ENCODE measurements around the gene EXOC7.
"Not testable (repeated sequence)": the region's sequence is repeated elsewhere in the genome, so short reads cannot be mapped to it uniquely, and the experiment has no call there.

EXOC7 gene

DNA sequence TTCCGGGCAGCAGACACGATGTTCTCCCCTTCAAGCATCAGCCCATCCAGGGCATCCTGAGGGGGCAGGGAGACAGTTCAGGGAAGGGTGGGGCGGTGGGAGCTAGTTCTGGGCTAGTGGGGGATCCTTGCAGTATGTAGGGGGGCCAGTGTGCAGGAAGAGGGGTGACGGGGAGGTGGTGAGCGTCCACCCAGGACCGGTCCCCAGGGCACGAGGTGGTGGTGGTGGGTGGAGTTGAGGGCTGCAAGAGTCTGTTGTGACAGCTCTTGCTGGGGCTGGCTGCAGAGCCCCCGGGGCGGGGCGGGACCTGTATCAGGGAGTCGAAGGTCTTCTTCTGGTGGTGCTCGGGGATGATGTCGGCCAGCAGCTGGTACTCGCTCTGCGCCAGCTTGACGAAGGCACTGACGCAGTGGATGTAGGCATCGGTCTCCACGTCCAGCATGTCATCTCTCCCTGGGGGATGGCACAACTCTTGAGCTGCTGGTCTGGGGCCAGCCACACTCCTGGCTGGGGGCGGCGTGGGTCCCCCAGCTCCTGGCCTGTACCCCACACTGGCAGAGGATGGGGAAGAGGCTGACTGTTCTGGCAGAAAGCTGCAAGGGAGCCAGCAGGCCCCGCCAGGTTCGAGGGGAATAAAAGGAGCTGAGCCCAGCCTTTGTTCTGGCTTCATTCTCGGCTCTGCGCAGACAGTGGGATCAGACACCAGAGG lies 14.6 kb downstream of the EXOC7 start:
- DNase-seq (ENCODE audit: low spot score) = no peak

DNA sequence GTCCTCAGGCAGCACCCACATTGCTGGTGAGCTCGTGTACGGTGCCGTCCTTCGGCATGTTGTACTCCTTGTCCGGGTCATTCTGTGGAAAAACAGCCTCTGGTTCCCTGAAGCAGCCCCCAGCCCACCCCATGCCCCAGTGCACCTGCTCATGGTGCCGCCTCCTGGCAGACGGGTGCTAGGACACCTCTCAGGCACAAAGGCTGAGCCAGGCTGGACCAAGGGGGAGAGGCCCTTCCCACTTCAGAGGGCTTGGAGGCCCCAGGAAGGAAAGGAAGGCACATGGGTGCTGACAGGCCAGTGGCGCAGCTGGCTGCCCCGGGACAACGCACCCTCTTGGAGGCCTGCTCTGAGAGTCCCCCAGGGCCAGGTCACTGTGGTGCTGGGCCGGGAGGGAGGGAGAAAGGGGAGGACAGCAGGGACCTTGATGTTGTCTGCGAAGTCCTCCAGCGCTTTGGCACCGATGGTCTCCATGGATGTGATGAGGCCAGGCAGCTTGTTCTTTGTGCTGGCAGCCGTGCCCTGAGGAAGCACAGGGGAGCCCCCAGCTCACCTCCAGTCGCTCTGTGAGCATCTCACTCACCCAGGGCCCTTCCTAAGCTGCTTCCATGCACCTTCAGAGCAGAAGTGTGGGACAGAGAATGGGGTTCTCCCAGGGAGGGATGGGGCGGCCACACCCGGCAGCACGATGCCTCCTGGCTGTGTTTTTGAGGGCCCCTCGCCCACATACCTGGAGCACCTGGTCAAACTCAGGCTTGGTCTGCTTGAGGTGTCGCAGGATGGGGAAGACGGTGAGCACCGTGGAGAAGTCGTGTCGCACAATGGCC lies 15.3 kb downstream of the EXOC7 start:
- DNase-seq (ENCODE audit: low spot score) = no peak

DNA sequence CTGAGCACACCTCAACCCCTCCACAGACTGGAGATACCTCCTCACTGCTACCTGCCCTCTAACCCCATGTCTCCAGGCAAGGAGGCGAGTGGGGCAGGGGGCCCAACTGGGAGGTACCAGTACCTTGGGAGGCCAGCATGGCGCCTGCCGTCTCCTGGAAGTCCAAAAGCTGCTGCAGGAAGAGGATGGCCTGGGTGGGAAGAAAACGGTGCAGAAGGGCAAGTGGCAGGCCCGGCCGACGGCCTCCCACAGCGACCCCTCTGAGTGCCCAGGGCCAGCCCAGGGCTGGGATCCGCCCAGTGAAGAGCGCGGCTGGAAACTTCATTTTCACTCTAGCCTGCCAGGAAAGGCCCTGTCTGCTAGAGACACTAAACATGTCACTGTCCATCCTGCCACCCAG lies 16.1 kb downstream of the EXOC7 start:
- no peak for DNase-seq (ENCODE audit: low spot score)

DNA sequence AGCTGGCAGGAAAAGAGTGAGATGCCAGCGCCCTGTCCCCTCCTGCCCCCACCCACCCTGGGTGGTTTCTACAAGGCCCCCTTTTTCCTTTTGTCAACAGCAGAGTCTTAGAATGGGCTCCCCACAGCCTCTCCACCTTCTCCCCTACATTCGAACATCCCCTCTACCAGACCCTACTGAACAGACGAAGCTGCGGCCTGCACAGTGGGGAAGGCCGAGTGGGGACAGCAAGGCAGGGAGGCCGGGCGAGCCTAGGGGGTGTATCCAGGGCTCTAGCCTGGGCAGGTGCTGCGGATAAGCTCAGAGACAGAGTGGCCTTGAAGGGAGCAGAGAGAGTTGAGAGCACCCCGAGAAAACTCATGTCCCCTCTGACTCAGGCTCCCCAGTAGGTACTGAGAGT lies 17.2 kb downstream of the EXOC7 start:
- no peak for DNase-seq (ENCODE audit: low spot score)

DNA sequence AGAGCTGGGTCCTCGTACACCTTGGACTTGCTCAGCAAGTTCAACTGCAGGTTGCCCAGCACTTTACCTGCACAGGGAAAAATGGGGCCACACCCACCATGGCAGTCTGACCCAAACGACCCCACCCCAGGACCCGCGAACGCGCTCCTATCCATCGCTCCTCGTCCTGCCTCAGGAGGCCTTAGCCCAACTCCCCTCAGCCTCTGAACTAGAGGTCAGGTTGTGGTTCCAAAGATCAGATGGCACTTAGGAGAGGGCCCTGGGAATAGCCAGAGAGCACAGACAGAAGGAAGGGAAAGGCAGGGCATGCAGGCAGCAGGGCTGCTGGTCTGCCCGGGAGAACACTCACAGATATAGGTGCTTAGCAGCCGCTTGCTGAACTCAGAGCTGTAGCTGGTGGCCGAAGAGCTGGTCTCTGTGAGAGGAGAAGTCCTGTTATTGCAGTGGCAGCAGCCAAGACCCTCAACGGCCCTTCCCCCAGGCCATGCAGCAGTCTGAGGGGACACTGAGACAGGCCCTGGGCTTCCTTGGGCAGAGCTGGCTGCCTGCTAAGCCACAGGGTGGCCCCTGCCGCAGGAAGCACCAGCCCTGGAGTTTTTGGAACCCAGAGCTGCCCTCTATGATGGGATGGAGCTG lies 17.7 kb downstream of the EXOC7 start:
- DNase-seq (ENCODE audit: low spot score) = no peak

DNA sequence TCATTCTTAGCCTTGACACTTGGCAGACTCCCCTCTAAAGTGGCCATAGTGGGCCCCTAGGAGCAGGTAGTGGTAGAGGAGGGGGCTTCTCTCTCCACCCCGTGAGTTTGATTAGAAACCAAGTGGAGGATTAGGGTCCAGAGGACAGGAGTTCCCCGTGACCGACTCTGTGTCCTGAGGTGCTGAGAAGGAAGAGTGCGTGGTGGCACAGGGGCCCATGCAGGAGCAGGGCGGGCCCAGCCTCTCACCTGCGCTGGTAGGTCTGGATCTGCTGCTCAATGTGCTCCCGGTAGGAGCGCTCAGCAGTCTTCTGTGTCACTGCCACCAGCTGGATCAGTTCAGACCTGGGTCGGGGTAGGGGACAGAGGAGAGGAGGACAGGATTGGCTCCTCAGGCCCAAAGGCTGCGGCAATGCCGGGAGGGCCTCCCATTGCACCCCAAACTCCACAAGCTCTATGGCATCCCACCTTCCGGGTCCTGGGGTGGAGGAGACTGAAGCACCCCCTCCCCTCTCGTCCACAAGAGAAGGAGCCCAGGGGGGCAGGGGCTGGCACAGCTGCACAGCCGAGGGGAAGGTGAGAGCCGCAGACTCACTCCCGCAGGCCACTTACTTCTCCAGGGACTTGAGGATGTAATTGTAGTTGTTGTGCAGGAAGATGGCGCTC lies 18.4 kb downstream of the EXOC7 start:
- no peak for DNase-seq (ENCODE audit: low spot score)

DNA sequence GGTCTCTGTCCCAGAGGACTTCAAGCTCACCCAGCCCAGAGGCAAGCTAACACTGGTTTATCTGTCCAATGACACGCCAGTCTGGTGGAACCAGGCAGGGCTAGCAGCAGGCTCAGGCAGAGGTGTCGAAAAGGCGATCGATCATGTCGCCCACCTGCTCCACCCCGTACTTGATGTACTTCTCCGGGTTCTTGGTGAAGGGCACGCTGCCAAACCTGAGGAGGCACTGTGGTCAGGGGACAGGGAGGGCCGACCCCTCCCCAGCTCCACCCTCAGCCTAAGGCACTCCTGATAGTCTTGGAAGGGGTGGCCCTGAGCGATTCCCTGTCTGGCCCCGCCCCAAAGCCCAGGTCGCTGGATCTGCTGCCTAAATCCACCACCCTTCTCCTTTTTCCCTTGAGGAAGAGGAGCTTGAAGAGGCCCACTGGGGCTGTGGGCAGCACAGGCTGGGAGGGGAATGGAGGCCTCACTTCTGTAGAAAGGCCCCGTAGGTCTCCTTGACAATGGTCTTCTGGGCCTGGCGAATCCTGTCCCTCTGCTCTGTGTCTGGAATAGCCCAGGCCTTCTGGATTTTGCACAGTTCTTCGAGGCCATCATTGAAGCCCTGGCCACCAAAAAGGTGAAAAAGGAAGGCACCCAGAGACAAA lies 19.9 kb downstream of the EXOC7 start:
- no peak for DNase-seq (ENCODE audit: low spot score)

DNA sequence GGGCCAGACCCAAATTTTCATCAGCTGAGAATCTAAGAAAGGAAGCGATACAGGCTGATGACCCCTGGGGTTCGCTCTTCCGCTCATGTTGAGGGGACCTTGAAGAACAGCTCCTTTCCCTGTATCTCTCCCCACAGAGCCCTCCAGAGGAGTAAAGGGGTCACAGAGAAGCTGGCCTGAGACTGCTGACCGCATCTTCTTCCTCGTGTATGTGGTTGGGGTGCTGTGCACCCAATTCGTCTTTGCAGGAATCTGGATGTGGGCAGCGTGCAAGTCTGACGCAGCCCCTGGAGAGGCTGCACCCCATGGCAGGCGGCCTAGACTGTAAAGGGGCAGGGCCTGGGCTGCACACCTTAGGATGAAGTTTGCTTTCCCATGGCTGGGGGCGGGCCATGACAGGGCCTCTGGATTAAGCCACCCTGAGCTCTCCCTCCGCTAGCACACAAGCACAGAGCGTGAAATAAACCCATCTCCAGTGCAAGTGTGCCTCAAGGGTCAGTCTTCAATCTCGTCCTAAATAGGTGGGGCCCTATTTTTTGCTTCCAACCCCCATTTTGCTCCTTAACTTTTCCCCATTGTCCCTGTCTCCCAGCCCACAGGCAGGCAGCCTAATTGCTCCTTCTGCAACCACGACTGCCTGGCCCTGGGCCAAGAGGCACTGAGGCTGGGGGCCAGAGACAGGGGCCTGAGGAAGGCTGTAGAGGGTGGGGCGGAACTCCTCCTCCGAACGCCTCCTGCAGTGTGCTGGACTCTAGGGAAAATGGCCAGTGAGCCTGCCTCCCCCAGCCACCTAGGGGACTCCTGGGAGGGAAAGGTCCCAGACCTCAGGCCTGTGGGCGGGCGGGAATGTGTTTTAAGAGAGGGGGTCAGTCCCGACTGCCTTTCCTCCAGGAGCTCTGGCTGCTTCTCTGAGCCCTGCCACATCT lies 21.0 kb downstream of the EXOC7 start:
- no peak for DNase-seq (ENCODE audit: low spot score)

DNA sequence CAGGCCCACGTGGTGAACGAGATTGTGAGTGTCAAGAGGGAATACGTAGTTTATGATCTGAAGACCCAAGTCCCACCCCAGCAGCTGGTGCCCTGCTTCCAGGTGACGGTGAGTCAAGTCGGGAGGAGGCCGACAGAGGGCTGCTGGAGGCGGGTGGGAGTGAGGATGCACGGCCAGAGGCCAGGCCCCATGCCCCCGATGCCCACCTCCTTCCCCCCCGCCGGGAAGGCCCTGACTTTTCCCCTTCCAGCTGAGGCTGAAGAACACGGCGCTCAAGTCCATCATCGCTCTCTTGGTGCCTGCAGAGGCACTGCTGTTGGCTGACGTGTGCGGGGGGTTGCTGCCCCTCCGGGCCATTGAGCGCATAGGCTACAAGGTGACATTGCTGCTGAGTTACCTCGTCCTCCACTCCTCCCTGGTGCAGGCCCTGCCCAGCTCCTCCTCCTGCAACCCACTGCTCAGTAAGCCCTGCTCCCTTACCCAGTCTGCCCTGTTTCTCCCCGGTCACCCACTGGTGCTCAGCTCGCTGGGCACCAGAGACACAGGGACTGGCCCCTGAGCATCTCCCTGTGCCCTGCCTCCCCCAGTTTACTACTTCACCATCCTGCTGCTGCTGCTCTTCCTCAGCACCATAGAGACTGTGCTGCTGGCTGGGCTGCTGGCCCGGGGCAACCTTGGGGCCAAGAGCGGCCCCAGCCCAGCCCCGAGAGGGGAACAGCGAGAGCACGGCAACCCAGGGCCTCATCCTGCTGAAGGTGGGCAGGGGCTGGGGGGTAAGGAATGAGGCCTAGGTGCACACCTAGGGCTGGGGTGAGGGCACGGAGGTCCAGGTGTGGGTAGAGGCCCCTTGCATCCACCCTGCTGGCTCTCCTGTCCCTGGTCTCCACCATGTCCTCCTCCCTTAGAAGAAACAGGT lies 22.0 kb downstream of the EXOC7 start:
- DNase-seq (ENCODE audit: low spot score) = no peak

DNA sequence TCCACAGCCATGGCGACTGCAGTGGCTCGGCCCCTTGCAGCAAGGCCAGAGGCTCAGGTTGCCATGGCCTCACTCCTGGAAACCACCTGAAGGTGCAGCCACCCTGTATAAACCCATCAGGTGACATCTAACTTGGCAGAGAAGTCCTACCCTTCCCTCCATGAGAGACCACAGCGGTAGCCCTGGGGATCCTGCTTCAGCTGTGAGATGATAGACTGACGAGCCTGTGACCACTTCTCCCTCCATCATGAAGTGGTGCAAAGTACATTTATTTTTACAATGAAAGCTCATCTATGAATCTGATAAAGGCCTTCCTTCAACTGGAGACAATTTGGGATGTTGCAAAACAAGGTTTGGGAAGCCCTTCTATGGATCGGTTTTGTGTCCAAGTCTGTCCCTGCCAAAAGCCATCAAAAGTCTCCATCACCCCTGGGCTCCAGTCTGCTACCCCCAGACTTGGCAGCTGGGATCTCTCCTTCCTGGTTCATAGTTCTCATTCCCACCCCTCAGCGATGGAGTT lies 22.8 kb downstream of the EXOC7 start:
- no peak for DNase-seq (ENCODE audit: low spot score)

DNA sequence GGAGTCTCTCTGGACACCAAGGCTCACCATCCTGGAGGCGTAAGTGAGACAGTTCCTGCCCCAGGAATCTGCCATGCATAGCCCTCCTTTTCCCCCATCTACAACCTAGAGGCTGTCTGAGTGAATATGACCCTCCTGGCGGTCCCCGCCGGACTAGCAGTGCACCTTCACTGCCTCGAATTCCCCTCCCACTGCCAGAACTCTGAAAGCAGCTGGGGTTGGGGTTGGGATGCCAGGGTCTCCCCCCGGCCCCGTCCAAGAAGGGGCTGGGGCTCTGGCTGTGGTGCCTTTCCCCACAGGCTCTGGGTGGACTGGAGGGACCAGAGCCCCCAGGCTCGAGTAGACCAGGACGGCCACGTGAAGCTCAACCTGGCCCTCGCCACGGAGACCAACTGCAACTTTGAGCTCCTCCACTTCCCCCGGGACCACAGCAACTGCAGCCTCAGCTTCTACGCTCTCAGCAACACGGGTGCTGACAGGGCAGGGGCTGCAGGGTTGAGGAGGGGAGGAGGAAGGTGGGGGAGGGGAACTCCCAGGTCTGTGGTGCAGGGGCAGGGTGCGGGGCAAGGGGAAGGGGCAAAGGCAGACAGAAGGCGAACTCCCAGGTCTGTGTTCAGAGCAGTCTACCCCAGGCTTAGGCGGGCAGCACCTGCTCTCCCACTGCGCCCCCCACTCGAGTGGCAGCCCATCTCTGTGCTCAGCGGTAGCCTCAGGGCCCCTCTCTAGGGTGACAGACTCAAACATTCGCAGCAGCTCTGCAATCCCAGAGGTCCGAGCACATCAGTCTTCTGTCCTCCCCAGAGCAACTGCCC lies 23.4 kb downstream of the EXOC7 start:
- DNase-seq (ENCODE audit: low spot score) = no peak

DNA sequence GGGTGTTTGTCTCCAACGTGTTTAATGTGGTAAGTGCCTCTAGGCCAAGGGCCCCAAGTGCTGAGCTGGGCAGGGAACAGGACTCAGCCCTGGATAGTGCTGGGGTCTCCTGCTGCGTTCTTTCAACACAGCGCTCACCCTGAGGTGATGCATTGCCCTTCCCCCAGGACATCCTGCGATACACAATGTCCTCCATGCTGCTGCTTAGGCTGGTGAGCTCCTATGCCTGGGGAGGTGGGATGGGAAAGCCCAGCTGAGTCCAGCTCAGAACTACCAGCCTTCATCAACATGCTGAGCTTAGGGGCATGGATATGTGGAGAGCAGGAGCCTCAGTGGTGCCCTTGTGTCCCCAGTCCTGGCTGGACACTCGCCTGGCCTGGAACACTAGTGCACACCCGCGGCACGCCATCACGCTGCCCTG lies 24.0 kb downstream of the EXOC7 start:
- no peak for DNase-seq (ENCODE audit: low spot score)

DNA sequence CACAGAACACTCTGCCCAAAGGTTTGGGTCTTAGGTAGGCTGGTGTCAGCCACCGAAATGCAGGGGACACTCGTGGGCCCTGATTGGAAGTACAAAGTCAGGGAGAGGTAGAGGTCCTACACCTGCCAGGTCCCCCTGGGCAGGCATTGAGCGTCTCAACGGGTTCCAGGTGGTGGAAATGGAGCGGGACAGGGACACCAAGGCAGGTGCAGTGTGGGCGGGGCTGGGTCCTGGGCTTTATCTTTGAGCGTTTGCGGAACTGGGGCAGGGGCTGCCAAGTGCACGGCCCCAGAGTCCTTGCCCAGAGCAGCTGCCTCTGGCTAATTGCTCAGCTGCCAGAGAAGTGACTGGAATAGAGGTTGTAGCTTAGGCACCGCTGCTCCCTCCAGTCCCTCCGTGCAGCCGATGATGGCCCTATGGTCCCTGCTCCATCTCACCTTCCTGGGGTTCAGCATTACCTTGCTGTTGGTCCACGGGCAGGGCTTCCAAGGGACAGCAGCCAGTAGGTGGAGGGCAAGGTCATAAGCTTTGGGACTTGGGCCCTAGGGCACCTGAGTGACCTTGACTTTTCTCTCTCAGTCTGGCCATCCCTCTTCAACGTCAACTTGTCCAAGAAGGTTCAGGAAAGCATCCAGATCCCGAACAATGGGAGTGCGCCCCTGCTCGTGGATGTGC lies 24.6 kb downstream of the EXOC7 start, which contains the start of gene ZACN:
ZACN (plus strand) TSS at position 323 of the 675 bp plus-strand sequence; CDS start at position 406, 83 bp downstream.
- DNase-seq (ENCODE audit: low spot score) = no peak

DNA sequence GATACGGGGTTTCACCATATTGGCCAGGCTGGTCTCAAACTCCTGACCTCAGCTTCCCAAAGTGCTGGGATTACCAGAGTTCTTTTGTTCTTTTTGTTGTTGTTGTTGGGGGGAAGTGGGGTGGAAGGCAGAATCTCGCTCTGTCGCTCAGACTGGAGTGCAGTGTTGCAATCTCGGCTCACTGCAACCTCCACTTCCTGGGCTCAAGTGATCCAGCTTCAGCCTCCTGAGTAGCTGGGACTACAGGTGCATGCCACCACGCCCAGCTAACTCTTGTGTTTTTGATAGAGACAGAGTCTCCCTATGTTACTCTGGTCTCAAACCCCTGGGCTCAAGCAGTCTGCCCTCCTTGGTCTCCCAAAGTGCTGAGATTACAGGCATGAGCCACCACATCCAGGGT lies 25.2 kb downstream of the EXOC7 start:
- DNase-seq (ENCODE audit: low spot score) = not testable (repeated sequence)

DNA sequence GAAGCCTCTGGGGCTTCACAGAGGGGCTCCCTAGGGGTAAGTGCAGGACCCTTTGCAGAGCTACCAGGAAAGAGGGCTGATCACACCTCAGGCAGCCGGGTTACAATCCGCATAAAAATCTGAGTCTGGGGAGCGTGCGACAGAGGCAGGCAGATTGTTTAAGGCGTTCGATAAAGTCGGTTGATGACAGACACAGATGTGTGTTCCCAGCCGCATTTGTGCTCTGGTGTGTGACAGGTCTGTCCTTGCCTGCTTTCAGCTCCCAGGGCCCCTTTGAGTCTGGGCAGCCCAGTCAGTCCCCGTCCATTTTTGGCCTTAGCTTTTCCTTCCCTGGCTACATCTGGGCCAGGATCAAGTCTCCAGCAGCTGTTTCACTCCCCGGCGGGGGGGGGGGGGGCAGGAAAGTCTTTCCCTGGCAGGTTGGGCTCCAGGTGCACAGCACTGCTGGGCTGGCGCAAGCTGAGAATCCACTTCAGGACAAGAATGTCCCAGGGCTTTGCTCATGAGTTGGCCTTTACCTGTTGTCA lies 25.9 kb downstream of the EXOC7 start:
- no peak for DNase-seq (ENCODE audit: low spot score)

DNA sequence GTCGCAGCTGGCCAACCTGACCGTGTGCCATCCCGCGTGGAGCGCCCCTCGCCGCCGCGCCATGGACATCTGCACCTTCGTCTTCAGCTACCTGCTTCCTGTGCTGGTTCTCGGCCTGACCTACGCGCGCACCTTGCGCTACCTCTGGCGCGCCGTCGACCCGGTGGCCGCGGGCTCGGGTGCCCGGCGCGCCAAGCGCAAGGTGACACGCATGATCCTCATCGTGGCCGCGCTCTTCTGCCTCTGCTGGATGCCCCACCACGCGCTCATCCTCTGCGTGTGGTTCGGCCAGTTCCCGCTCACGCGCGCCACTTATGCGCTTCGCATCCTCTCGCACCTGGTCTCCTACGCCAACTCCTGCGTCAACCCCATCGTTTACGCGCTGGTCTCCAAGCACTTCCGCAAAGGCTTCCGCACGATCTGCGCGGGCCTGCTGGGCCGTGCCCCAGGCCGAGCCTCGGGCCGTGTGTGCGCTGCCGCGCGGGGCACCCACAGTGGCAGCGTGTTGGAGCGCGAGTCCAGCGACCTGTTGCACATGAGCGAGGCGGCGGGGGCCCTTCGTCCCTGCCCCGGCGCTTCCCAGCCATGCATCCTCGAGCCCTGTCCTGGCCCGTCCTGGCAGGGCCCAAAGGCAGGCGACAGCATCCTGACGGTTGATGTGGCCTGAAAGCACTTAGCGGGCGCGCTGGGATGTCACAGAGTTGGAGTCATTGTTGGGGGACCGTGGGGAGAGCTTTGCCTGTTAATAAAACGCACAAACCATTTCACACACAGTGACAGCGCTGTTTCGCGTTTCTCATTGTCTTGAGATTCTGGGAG lies 26.6 kb downstream of the EXOC7 start:
- no peak for DNase-seq (ENCODE audit: low spot score)

Measured in HuH-7.5 (cell line).